ENCODE results near the gene MAPK1.

The MAPK1 gene

DNA sequence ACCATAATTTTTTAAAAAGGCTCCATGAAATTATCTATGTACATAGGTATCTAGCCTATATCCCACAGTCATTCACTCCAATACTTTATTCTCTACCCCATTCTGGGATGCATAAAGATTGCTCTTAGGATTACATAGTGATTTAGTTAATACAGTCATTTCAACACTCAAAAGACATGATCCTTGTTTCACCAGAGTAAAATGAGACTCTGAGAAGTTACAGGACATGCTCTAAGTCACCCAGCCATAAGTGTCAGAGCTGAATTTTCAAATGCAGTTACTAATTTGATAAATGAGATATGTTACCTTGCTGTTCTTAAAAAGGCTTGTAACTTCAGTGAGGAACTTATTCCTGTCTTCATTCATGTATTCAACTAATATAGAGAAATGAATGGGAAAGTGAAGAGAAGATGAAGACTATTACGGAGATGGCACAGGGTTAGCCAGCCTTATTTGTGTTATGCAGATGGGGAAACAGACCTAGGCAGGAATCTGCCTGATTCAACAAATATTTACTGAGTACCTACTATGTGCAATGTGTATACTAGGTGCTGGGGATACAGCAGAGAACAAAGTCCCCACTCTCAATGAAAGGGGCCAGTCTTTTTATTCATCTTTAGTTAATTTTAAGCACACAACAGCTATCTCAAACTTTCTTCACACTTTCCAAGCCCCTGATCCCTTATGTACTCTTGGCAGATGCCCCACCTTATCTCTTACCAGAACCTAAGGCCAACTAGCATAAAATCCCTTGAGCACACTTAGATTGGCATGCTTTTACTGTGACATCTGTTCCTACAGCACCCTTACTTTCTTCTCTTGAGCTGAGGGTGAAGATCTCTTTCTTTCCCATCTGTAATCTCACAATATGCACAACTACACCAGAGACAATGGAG lies 21.6 kb downstream of the MAPK1 start:
- Histone ChIP-seq H3K4me1 (ENCODE audit: control insufficient read depth, insufficient read depth, low read length) (no peaks in the 10 kb centered on the region), H3K27ac (ENCODE audit: extremely low read depth, low read depth, low read length) (no peak overlapping the region), H3K4me3 (ENCODE audit: low read depth, low read length) (no peak overlapping the region), H3K36me3 (ENCODE audit: control insufficient read depth in 2 of 2, insufficient read depth in 1 of 2, low read length in 2 of 2) (peaks cover 0 to 4% of the 10 kb centered on the region in 2 experiments; a peak in 1 of 3 replicates), H3K9me3 (ENCODE audit: control insufficient read depth, insufficient read depth, low read depth, low read length) (no peaks in the 10 kb centered on the region)
- TF ChIP-seq ZNF664 (tag by site-specific recombination; IDR thresholded peaks at IDR 0.05) (0 out of 2 replicates have a peak, but pooled peaks have one; percentile 15), ZNF341 (tag by site-specific recombination; IDR thresholded peaks at IDR 0.05; ENCODE audit: low read depth) (no peak)
- ChIA-PET CTCF (no interaction called here), POLR2A (interaction anchor here (0.6 to 1.2 kb wide), 2 partner anchors 21 to 31 kb away, joined by 3 to 6 read pairs; partner anchors contain the start of gene MAPK1)

GRCh38 chr22:21842946-21843345 lies 24.5 kb downstream of the MAPK1 start:
- ChIA-PET POLR2A (no interaction called here), CTCF (no interaction called here)
- Histone ChIP-seq H3K36me3 (ENCODE audit: control insufficient read depth in 2 of 2, insufficient read depth in 1 of 2, low read length in 2 of 2) (peaks cover 0 to 4% of the 10 kb centered on the region in 2 experiments; a peak in 1 of 3 replicates), H3K27ac (ENCODE audit: extremely low read depth, low read depth, low read length) (no peak overlapping the region), H3K4me3 (ENCODE audit: low read depth, low read length) (no peak overlapping the region), H3K9me3 (ENCODE audit: control insufficient read depth, insufficient read depth, low read depth, low read length) (no peaks in the 10 kb centered on the region), H3K4me1 (ENCODE audit: control insufficient read depth, insufficient read depth, low read length) (no peaks in the 10 kb centered on the region)
- TF ChIP-seq SALL2 (tag by site-specific recombination; IDR thresholded peaks at IDR 0.05; ENCODE audit: borderline replicate concordance) (no peak), ZNF623 (tag by site-specific recombination; IDR thresholded peaks at IDR 0.05) (no peak), KLF16 (tag by site-specific recombination; IDR thresholded peaks at IDR 0.05) (no peak), ZNF776 (tag by site-specific recombination; IDR thresholded peaks at IDR 0.05; ENCODE audit: borderline replicate concordance) (no peak), ZNF626 (tag by site-specific recombination; IDR thresholded peaks at IDR 0.05) (no peak), ZBTB7A (tag by site-specific recombination; IDR thresholded peaks at IDR 0.05; ENCODE audit: low read depth) (no peak)

GRCh38 chr22:21841422-21841821 lies 26.0 kb downstream of the MAPK1 start:
- H3K9me3 ChIP-seq (ENCODE audit: control insufficient read depth, insufficient read depth, low read depth, low read length) = no peaks in the 10 kb centered on the region
- H3K4me1 ChIP-seq (ENCODE audit: control insufficient read depth, insufficient read depth, low read length) = peaks cover 6% of the 10 kb centered on the region
- peaks cover 0 to 4% of the 10 kb centered on the region in 2 experiments; a peak in 1 of 3 replicates for H3K36me3 ChIP-seq (ENCODE audit: control insufficient read depth in 2 of 2, insufficient read depth in 1 of 2, low read length in 2 of 2)
- POLR2A ChIA-PET = interaction anchor here (0.7 kb wide), 1 partner anchor 176 kb away, joined by 3 read pairs; the partner anchor contains the start of gene PPIL2
- TF ChIP-seq, protein P1, sequence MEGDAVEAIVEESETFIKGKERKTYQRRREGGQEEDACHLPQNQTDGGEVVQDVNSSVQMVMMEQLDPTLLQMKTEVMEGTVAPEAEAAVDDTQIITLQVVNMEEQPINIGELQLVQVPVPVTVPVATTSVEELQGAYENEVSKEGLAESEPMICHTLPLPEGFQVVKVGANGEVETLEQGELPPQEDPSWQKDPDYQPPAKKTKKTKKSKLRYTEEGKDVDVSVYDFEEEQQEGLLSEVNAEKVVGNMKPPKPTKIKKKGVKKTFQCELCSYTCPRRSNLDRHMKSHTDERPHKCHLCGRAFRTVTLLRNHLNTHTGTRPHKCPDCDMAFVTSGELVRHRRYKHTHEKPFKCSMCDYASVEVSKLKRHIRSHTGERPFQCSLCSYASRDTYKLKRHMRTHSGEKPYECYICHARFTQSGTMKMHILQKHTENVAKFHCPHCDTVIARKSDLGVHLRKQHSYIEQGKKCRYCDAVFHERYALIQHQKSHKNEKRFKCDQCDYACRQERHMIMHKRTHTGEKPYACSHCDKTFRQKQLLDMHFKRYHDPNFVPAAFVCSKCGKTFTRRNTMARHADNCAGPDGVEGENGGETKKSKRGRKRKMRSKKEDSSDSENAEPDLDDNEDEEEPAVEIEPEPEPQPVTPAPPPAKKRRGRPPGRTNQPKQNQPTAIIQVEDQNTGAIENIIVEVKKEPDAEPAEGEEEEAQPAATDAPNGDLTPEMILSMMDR (tag by site-specific recombination; IDR thresholded peaks at IDR 0.05) = no peak
- no peak for TF ChIP-seq ZNF211 (tag by site-specific recombination; IDR thresholded peaks at IDR 0.05; ENCODE audit: low read depth)
- H3K4me3 ChIP-seq (ENCODE audit: low read depth, low read length) = no peak overlapping the region
- no peak overlapping the region for H3K27ac ChIP-seq (ENCODE audit: extremely low read depth, low read depth, low read length)
- CTCF ChIA-PET = interaction anchor here (1.1 kb wide), 1 partner anchor 132 kb away, joined by 4 read pairs; no protein-coding TSS in a partner anchor

GRCh38 chr22:21840236-21840823 lies 27.1 kb downstream of the MAPK1 start:
- H3K4me1 ChIP-seq (ENCODE audit: control insufficient read depth, insufficient read depth, low read length) = peaks cover 8% of the 10 kb centered on the region
- CTCF ChIA-PET = no interaction called here
- H3K9me3 ChIP-seq (ENCODE audit: control insufficient read depth, insufficient read depth, low read depth, low read length) = no peaks in the 10 kb centered on the region
- H3K4me3 ChIP-seq (ENCODE audit: low read depth, low read length) = no peak overlapping the region
- POLR2A ChIA-PET = no interaction called here
- H3K27ac ChIP-seq (ENCODE audit: extremely low read depth, low read depth, low read length) = no peak overlapping the region
- no peaks in the 10 kb centered on the region for H3K36me3 ChIP-seq (ENCODE audit: control insufficient read depth in 2 of 2, insufficient read depth in 1 of 2, low read length in 2 of 2)
- TF ChIP-seq ZNF223 (tag by site-specific recombination; IDR thresholded peaks at IDR 0.05) (no peak), ZNF830 (tag by site-specific recombination; IDR thresholded peaks at IDR 0.05; ENCODE audit: low read depth) (no peak), ZNF843 (tag by site-specific recombination; IDR thresholded peaks at IDR 0.05) (no peak), ZNF623 (tag by site-specific recombination; IDR thresholded peaks at IDR 0.05) (no peak), ZNF362 (tag by site-specific recombination; IDR thresholded peaks at IDR 0.05) (no peak), ZFP41 (tag by site-specific recombination; IDR thresholded peaks at IDR 0.05; ENCODE audit: borderline replicate concordance) (no peak), SETDB1 (IDR thresholded peaks at IDR 0.05; ENCODE audit: insufficient read length, low read length) (no peak), ZNF837 (tag by site-specific recombination; IDR thresholded peaks at IDR 0.05) (no peak), ZNF621 (tag by site-specific recombination; IDR thresholded peaks at IDR 0.05) (no peak), ZNF112 (tag by site-specific recombination; IDR thresholded peaks at IDR 0.05) (no peak), SCRT1 (tag by site-specific recombination; IDR thresholded peaks at IDR 0.05; ENCODE audit: borderline replicate concordance) (no peak)
- TF ChIP-seq, protein P2, sequence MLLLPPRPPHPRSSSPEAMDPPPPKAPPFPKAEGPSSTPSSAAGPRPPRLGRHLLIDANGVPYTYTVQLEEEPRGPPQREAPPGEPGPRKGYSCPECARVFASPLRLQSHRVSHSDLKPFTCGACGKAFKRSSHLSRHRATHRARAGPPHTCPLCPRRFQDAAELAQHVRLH (tag by site-specific recombination; IDR thresholded peaks at IDR 0.05) = no peak
- TF ChIP-seq, protein P3, sequence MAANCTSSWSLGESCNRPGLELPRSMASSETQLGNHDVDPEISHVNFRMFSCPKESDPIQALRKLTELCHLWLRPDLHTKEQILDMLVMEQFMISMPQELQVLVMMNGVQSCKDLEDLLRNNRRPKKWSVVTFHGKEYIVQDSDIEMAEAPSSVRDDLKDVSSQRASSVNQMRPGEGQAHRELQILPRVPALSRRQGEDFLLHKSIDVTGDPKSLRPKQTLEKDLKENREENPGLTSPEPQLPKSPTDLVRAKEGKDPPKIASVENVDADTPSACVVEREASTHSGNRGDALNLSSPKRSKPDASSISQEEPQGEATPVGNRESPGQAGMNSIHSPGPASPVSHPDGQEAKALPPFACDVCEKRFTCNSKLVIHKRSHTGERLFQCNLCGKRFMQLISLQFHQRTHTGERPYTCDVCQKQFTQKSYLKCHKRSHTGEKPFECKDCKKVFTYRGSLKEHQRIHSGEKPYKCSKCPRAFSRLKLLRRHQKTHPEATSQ (tag by site-specific recombination; IDR thresholded peaks at IDR 0.05) = no peak

All from HEK293 (cell line).